ENCODE results near the gene SLC29A1. TPM values are rescaled to one million over a fixed set of nuclear protein-coding genes. Genes with fewer than 3 reads are reported as not detected.

SLC29A1 gene
- total and polyA plus RNA-seq, 2 experiments from 2014 or later = 23.3 to 30.8 TPM

DNA sequence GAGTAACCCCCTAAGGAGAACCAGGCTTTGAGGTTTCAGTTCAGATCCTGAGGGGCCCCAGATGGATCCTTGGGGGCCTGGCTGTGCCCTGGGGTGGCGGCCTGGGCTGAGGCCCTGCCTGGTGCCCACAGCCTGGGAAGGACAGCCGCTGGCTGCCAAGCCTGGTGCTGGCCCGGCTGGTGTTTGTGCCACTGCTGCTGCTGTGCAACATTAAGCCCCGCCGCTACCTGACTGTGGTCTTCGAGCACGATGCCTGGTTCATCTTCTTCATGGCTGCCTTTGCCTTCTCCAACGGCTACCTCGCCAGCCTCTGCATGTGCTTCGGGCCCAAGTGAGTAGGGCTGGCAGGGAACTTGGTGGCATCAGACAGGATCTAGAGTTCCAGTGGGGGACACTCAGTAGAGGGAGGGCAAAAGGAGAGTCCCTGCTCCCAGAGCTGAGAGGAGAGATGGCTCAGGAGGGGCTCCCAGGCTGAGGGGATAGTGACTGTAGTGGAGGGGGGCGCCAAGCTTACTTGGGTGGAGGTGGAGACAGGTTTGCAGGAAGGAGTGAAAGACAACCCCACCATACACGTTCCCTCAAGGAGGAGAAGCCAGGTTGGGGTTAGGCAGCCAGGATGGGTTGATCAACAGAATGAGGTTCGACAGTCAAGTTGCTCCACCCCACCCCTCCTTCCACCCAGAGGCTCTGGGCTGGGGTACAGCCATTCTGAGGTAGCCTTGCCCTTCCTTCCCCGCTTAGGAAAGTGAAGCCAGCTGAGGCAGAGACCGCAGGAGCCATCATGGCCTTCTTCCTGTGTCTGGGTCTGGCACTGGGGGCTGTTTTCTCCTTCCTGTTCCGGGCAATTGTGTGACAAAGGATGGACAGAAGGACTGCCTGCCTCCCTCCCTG lies 9.5 kb downstream of the SLC29A1 start:
- no peak for TF ChIP-seq EZH2 (IDR thresholded peaks at IDR 0.05; ENCODE audit: borderline replicate concordance)
- no peak for TF ChIP-seq EZH2phosphoT487 (IDR thresholded peaks at IDR 0.05; ENCODE audit: low read depth, severe bottlenecking, unreplicated experiment)
- TF ChIP-seq, protein P1, sequence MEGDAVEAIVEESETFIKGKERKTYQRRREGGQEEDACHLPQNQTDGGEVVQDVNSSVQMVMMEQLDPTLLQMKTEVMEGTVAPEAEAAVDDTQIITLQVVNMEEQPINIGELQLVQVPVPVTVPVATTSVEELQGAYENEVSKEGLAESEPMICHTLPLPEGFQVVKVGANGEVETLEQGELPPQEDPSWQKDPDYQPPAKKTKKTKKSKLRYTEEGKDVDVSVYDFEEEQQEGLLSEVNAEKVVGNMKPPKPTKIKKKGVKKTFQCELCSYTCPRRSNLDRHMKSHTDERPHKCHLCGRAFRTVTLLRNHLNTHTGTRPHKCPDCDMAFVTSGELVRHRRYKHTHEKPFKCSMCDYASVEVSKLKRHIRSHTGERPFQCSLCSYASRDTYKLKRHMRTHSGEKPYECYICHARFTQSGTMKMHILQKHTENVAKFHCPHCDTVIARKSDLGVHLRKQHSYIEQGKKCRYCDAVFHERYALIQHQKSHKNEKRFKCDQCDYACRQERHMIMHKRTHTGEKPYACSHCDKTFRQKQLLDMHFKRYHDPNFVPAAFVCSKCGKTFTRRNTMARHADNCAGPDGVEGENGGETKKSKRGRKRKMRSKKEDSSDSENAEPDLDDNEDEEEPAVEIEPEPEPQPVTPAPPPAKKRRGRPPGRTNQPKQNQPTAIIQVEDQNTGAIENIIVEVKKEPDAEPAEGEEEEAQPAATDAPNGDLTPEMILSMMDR (IDR thresholded peaks at IDR 0.05; ENCODE audit: poor library complexity) = no peak
- Histone ChIP-seq H3K27ac (no peak overlapping the region), H3K9me2 (replicated peaks; ENCODE audit: insufficient read depth) (no peaks in the 10 kb centered on the region), H3K79me2 (no peaks in the 10 kb centered on the region), H4K20me1 (ENCODE audit: insufficient read depth, poor library complexity, severe bottlenecking) (no peaks in the 10 kb centered on the region), H3K36me3 (replicated peaks; ENCODE audit: insufficient read depth, low read depth) (no peaks in the 10 kb centered on the region), H3K4me1 (ENCODE audit: insufficient read depth) (peaks cover 24% of the 10 kb centered on the region), H3K4me2 (no peak overlapping the region), H3K27me3 (no peaks in the 10 kb centered on the region), H2AFZ (no peak overlapping the region), H3K9me3 (ENCODE audit: low read depth) (no peaks in the 10 kb centered on the region), H3K4me3 (no peak overlapping the region)
- no peak for DNase-seq (ENCODE audit: low spot score)
- 93% methylated on average over 16 of the region's 16 CpGs for WGBS (ENCODE audit: low lambda C conversion rate, missing lambda C conversion rate)

DNA sequence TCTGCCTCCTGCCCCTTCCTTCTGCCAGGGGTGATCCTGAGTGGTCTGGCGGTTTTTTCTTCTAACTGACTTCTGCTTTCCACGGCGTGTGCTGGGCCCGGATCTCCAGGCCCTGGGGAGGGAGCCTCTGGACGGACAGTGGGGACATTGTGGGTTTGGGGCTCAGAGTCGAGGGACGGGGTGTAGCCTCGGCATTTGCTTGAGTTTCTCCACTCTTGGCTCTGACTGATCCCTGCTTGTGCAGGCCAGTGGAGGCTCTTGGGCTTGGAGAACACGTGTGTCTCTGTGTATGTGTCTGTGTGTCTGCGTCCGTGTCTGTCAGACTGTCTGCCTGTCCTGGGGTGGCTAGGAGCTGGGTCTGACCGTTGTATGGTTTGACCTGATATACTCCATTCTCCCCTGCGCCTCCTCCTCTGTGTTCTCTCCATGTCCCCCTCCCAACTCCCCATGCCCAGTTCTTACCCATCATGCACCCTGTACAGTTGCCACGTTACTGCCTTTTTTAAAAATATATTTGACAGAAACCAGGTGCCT lies 10.2 kb downstream of the SLC29A1 start:
- 91% methylated on average over 14 of the region's 14 CpGs for WGBS (ENCODE audit: low lambda C conversion rate, missing lambda C conversion rate)
- Histone ChIP-seq H3K36me3 (replicated peaks; ENCODE audit: insufficient read depth, low read depth) (no peaks in the 10 kb centered on the region), H3K9me3 (ENCODE audit: low read depth) (no peaks in the 10 kb centered on the region)

DNA sequence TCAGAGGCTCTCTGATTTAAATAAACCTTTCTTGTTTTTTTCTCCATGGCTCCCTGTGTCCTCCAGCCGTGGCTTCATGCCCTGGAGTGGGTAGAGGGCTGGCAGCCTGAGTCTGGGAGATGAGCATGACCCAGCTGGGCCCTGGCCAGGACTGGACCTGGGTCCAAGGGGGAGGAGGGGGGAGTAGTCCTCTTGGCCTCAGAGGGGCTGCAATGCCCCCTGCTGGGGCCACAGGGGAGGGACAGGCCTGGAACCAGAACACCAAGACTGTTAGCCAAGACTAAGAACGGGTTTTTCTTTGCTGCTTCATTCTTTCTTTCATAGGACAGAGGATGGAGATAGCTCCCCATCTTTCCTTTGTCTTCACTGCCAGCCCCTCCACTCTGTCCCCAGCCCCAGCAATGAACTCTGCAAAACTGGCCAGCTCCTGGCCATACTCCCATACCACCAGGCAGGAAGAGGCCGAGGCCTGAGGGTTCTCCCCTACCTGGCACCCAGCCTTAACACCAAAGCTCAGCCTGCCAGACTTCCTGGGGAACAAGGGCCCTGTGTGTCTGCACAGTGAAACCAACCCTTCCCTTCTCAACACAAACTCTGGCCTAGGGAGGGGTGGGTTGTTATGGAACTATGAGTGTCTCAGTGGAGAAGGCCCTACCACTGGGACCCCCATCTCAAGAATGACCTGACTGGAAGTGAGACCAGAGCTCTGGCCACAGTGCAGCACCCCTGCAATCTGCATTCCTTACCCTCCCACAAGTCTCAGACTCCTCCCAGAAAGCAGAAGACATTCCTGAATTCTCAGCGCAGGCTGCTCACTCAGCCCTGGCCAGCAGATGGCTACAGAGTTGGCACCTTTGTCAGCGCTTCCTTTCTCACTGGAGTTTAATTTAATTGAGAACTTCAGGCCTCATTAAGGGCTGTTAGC lies 11.0 kb downstream of the SLC29A1 start:
- WGBS (ENCODE audit: low lambda C conversion rate, missing lambda C conversion rate) = 50% methylated on average over 5 of the region's 5 CpGs
- H3K27ac ChIP-seq = peak overlapping the region; percentile 76
- TF ChIP-seq EZH2 (IDR thresholded peaks at IDR 0.05; ENCODE audit: borderline replicate concordance) (no peak), EZH2phosphoT487 (IDR thresholded peaks at IDR 0.05; ENCODE audit: low read depth, severe bottlenecking, unreplicated experiment) (no peak)
- TF ChIP-seq, protein P1 (IDR thresholded peaks at IDR 0.05; ENCODE audit: poor library complexity) = peak; percentile 69
- H3K4me2 ChIP-seq = peak overlapping the region; percentile 12
- peak; percentile 84 for DNase-seq (ENCODE audit: low spot score)
- no peaks in the 10 kb centered on the region for H3K27me3 ChIP-seq
- H3K9me3 ChIP-seq (ENCODE audit: low read depth) = no peaks in the 10 kb centered on the region
- H3K4me3 ChIP-seq = no peak overlapping the region
- no peaks in the 10 kb centered on the region for H3K9me2 ChIP-seq (replicated peaks; ENCODE audit: insufficient read depth)
- no peaks in the 10 kb centered on the region for H3K79me2 ChIP-seq
- H4K20me1 ChIP-seq (ENCODE audit: insufficient read depth, poor library complexity, severe bottlenecking) = no peaks in the 10 kb centered on the region
- H3K36me3 ChIP-seq (replicated peaks; ENCODE audit: insufficient read depth, low read depth) = no peaks in the 10 kb centered on the region
- no peak overlapping the region for H2AFZ ChIP-seq
- peaks cover 24% of the 10 kb centered on the region for H3K4me1 ChIP-seq (ENCODE audit: insufficient read depth)

More for the DNA sequence above, 10.2 kb downstream of the SLC29A1 start:
- Histone ChIP-seq H3K4me2 (no peak overlapping the region), H3K9me2 (replicated peaks; ENCODE audit: insufficient read depth) (no peaks in the 10 kb centered on the region), H3K27me3 (no peaks in the 10 kb centered on the region), H2AFZ (no peak overlapping the region), H3K79me2 (no peaks in the 10 kb centered on the region), H3K27ac (peak overlapping the region; percentile 76), H3K4me1 (ENCODE audit: insufficient read depth) (peaks cover 24% of the 10 kb centered on the region), H3K4me3 (no peak overlapping the region), H4K20me1 (ENCODE audit: insufficient read depth, poor library complexity, severe bottlenecking) (no peaks in the 10 kb centered on the region)
- DNase-seq (ENCODE audit: low spot score) = no peak
- TF ChIP-seq EZH2 (IDR thresholded peaks at IDR 0.05; ENCODE audit: borderline replicate concordance) = no peak
- TF ChIP-seq, protein P1 (IDR thresholded peaks at IDR 0.05; ENCODE audit: poor library complexity) = no peak
- no peak for TF ChIP-seq EZH2phosphoT487 (IDR thresholded peaks at IDR 0.05; ENCODE audit: low read depth, severe bottlenecking, unreplicated experiment)
